ENCODE data around the gene DEDD2.
"Not testable (repeated sequence)": the region's sequence is repeated elsewhere in the genome, so short reads cannot be mapped to it uniquely, and the experiment has no call there.

The DEDD2 gene

GRCh38 chr19:42217520-42218437 lies at the start of gene DEDD2:
DEDD2 (minus strand) TSS chr19:42217677; CDS start chr19:42217007, 670 bp downstream.
- DNase-seq (ENCODE audit: low spot score), result peak; percentile 96

- DNase-seq (ENCODE audit: low spot score), result not testable (repeated sequence)
Measured at GRCh38 chr19:42266928-42267603, 49.6 kb upstream of the DEDD2 start.

- DNase-seq (ENCODE audit: low spot score), result not testable (repeated sequence)
Measured at GRCh38 chr19:42266105-42266504, 48.6 kb upstream of the DEDD2 start.

- no peak for DNase-seq (ENCODE audit: low spot score)
Measured at GRCh38 chr19:42261763-42262162, 44.3 kb upstream of the DEDD2 start.

GRCh38 chr19:42257842-42258241 lies 40.4 kb upstream of the DEDD2 start:
- not testable (repeated sequence) for DNase-seq (ENCODE audit: low spot score)

- peak; percentile 7 for DNase-seq (ENCODE audit: low spot score)
Measured at GRCh38 chr19:42255766-42256745, 38.6 kb upstream of the DEDD2 start.

GRCh38 chr19:42254850-42255765 lies 37.6 kb upstream of the DEDD2 start, which contains the start of gene ERF:
ERF (minus strand) TSS chr19:42255128; CDS start chr19:42254999, 129 bp downstream.
- DNase-seq (ENCODE audit: low spot score), result peak; percentile 91

GRCh38 chr19:42254089-42254849 lies 36.8 kb upstream of the DEDD2 start:
- peak; percentile 15 for DNase-seq (ENCODE audit: low spot score)

GRCh38 chr19:42253245-42254088 lies 36.0 kb upstream of the DEDD2 start:
- DNase-seq (ENCODE audit: low spot score), result peak; percentile 3

- DNase-seq (ENCODE audit: low spot score), result no peak
Measured at GRCh38 chr19:42252365-42253244, 35.1 kb upstream of the DEDD2 start.

- DNase-seq (ENCODE audit: low spot score), result peak; percentile 7
Measured at GRCh38 chr19:42251572-42252358, 34.3 kb upstream of the DEDD2 start.

- no peak for DNase-seq (ENCODE audit: low spot score)
Measured at GRCh38 chr19:42250666-42251531, 33.4 kb upstream of the DEDD2 start.

GRCh38 chr19:42250183-42250665 lies 32.7 kb upstream of the DEDD2 start:
- DNase-seq (ENCODE audit: low spot score), result no peak

- no peak for DNase-seq (ENCODE audit: low spot score)
Measured at GRCh38 chr19:42249769-42250168, 32.3 kb upstream of the DEDD2 start.

GRCh38 chr19:42249149-42249750 lies 31.8 kb upstream of the DEDD2 start:
- no peak for DNase-seq (ENCODE audit: low spot score)

Data from LoVo (cell line).